Nucleus accumbens (tissue), 56 donors: ENCODE measurements around the gene GAS7.
"Not testable (repeated sequence)": the region's sequence is repeated elsewhere in the genome, so short reads cannot be mapped to it uniquely, and the experiment has no call there.

ENCODE experiments used
- DNase-seq, 56 donors: peaks; one replicate each; lab custom pipeline; 2025; lab: John Stamatoyannopoulos, UW

GAS7 gene

GRCh38 chr17:9932491-9932890, 265.9 kb downstream of the GAS7 start:
- DNase-seq: no peak

- no peak for DNase-seq
Observed at GRCh38 chr17:9931144-9931741, 267.2 kb downstream of the GAS7 start.

- no peak for DNase-seq
Observed at GRCh38 chr17:9929871-9930270, 268.5 kb downstream of the GAS7 start.

- peak in 1 of 56 donors; percentile 14 for DNase-seq
Observed at GRCh38 chr17:9928601-9929333, 269.6 kb downstream of the GAS7 start.

- no peak for DNase-seq
Observed at GRCh38 chr17:9926150-9926804, 272.1 kb downstream of the GAS7 start.

GRCh38 chr17:9925457-9925856, 272.9 kb downstream of the GAS7 start:
- DNase-seq: no peak

GRCh38 chr17:9924735-9925191, 273.6 kb downstream of the GAS7 start:
- peak in 9 of 56 donors; percentile 6 to 28 (median 14) for DNase-seq

GRCh38 chr17:9922012-9922848, 276.2 kb downstream of the GAS7 start:
- DNase-seq: no peak

GRCh38 chr17:9921216-9921615, 277.2 kb downstream of the GAS7 start:
- DNase-seq: not testable (repeated sequence)

- no peak for DNase-seq
Observed at GRCh38 chr17:9918804-9919352, 279.5 kb downstream of the GAS7 start.

GRCh38 chr17:9918352-9918751, 280.1 kb downstream of the GAS7 start:
- no peak for DNase-seq

GRCh38 chr17:9917801-9918200, 280.6 kb downstream of the GAS7 start:
- no peak for DNase-seq

GRCh38 chr17:9917131-9917530, 281.3 kb downstream of the GAS7 start:
- no peak for DNase-seq

- DNase-seq: no peak
Observed at GRCh38 chr17:9916108-9916507, 282.3 kb downstream of the GAS7 start.

GRCh38 chr17:9913476-9913875, 284.9 kb downstream of the GAS7 start:
- no peak for DNase-seq

GRCh38 chr17:9912121-9913099, 286.0 kb downstream of the GAS7 start:
- peak in 2 of 56 donors; percentile 20 to 23 for DNase-seq

GRCh38 chr17:9911089-9911488, 287.3 kb downstream of the GAS7 start:
- no peak for DNase-seq

- DNase-seq: no peak
Observed at GRCh38 chr17:9908649-9909042, 289.8 kb downstream of the GAS7 start.
